Measurements from ENCODE around the gene CHI3L1.

The CHI3L1 gene

GRCh38 chr1:203204756-203205155, 18.3 kb upstream of the CHI3L1 start:
- H3K4me1 ChIP-seq (ENCODE audit: control insufficient read depth in 1 of 2, insufficient read depth in 2 of 2, low read length in 2 of 2) = peaks cover 4 to 6% of the 10 kb centered on the region in 2 donors

DNA sequence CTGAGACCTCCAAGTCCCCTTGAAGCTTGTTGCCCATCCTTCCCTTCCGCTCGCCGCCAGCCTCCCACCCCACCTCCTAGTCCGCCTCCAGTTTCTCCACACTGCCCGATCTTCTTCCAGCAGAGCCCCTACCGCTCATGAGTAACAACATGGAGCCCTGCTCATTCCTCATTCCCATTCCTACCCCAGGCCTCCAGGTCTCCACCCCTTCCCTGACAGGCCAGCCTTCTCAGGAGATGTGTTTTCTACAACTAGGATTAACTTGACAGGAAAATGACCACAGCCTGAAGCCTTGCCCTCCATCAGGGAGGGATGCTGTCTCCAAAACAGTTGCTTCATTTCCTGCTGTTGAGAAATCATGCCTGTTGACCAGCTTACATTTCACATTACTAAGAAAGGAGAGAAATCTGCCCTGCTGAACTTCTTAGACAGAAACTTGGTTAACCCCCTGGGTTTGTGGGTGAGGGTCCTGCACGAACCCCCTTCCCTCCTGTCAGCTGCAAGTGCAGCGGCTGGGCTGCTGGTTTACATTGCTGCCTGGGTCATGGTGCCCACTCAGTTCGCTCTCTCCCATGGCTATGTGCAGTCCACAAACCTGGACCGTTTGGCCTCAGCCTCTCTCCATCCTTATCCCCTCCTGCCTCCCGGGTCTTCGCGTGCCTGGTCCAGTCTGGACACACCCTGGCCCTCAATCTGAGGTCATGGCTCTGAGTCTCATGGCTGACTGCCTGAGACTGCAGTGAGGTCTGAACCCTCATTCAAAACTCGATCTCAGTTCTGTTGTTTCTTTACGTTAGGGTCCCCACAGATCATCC, 16.1 kb upstream of the CHI3L1 start:
- Histone ChIP-seq H3K4me3 (ENCODE audit: low read depth in 1 of 2, low read length in 2 of 2) (no peak overlapping the region), H3K36me3 (ENCODE audit: control insufficient read depth in 1 of 2, insufficient read depth in 2 of 2, low read length in 2 of 2) (no peaks in the 10 kb centered on the region), H3K4me1 (ENCODE audit: control insufficient read depth in 1 of 2, insufficient read depth in 2 of 2, low read length in 2 of 2) (peaks cover 6 to 7% of the 10 kb centered on the region in 2 donors), H3K9me3 (ENCODE audit: control insufficient read depth in 1 of 2, low read length in 2 of 2) (no peaks in the 10 kb centered on the region), H3K27me3 (ENCODE audit: low read depth, low read length) (no peaks in the 10 kb centered on the region), H3K27ac (ENCODE audit: low read length) (no peak overlapping the region)

More at GRCh38 chr1:203204756-203205155, 18.3 kb upstream of the CHI3L1 start:
- Histone ChIP-seq H3K27ac (ENCODE audit: low read length) (no peak overlapping the region), H3K4me3 (ENCODE audit: low read depth in 1 of 2, low read length in 2 of 2) (no peak overlapping the region), H3K36me3 (ENCODE audit: control insufficient read depth in 1 of 2, insufficient read depth in 2 of 2, low read length in 2 of 2) (no peaks in the 10 kb centered on the region), H3K27me3 (ENCODE audit: low read depth, low read length) (no peaks in the 10 kb centered on the region), H3K9me3 (ENCODE audit: control insufficient read depth in 1 of 2, low read length in 2 of 2) (no peaks in the 10 kb centered on the region)

DNA sequence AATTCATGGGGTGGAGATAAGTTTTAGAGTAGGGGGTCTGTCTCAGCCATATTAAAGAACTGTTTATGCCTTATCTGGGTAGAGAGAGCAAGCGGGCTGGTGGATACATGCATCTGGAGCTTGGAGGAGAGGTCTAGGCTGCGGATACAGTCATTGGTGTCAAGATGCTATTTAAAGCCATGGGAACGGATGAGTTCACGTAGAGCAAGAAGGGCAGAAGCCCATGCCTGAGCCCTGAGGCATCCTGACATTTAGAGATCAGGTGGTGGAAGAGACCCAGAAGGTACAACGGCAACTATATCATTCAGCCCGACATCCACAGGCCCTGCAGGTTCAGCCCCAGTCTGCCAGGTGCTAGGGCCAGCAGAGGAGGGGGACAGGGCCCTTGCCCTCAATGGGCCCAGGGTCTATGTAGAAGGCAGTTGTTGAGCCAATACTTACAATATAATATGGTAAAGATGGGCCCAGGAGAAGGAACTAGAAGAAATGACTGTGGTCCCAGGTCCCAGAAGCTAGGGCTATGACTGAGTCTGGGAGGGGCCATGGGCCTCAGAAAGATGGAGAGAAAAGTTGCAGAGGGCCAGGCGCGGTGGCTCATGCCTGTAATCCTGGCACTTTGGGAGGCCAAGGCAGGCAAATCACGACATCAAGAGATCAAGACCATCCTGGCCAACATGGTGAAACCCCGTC, 15.2 kb upstream of the CHI3L1 start:
- Histone ChIP-seq H3K27ac (ENCODE audit: low read length) (no peak overlapping the region), H3K9me3 (ENCODE audit: control insufficient read depth in 1 of 2, low read length in 2 of 2) (no peaks in the 10 kb centered on the region), H3K27me3 (ENCODE audit: low read depth, low read length) (no peaks in the 10 kb centered on the region), H3K36me3 (ENCODE audit: control insufficient read depth in 1 of 2, insufficient read depth in 2 of 2, low read length in 2 of 2) (no peaks in the 10 kb centered on the region), H3K4me3 (ENCODE audit: low read depth in 1 of 2, low read length in 2 of 2) (no peak overlapping the region), H3K4me1 (ENCODE audit: control insufficient read depth in 1 of 2, insufficient read depth in 2 of 2, low read length in 2 of 2) (peaks cover 6 to 7% of the 10 kb centered on the region in 2 donors)

DNA sequence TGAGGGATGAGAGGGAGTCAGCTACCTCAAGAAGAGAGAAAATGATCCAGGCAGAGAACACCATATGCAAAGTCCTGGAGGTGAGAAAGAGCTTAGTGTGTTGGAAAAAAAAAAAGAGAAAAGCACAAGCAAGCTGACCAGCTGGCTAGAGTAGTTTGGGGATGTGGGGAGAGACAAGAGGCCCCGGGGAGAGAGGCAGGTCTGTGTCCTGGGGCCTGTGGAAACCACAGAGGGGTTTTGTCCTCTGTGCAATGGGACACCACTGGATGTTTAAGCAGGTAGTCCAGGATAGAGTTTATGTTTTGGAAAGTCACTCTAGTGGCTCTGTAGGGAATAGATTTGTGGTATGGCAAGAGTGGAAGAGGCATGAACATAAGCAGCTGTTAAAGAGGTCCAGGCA, 14.4 kb upstream of the CHI3L1 start:
- H3K9me3 ChIP-seq (ENCODE audit: control insufficient read depth in 1 of 2, low read length in 2 of 2) = no peaks in the 10 kb centered on the region
- H3K27me3 ChIP-seq (ENCODE audit: low read depth, low read length) = no peaks in the 10 kb centered on the region
- no peak overlapping the region for H3K27ac ChIP-seq (ENCODE audit: low read length)
- no peak overlapping the region for H3K4me3 ChIP-seq (ENCODE audit: low read depth in 1 of 2, low read length in 2 of 2)
- no peaks in the 10 kb centered on the region for H3K36me3 ChIP-seq (ENCODE audit: control insufficient read depth in 1 of 2, insufficient read depth in 2 of 2, low read length in 2 of 2)
- H3K4me1 ChIP-seq (ENCODE audit: control insufficient read depth in 1 of 2, insufficient read depth in 2 of 2, low read length in 2 of 2) = peaks cover 6 to 7% of the 10 kb centered on the region in 2 donors

GRCh38 chr1:203199816-203200571, 13.5 kb upstream of the CHI3L1 start:
- H3K27me3 ChIP-seq (ENCODE audit: low read depth, low read length) = no peaks in the 10 kb centered on the region
- H3K9me3 ChIP-seq (ENCODE audit: control insufficient read depth in 1 of 2, low read length in 2 of 2) = no peaks in the 10 kb centered on the region
- H3K4me3 ChIP-seq (ENCODE audit: low read depth in 1 of 2, low read length in 2 of 2) = no peak overlapping the region
- no peak overlapping the region for H3K27ac ChIP-seq (ENCODE audit: low read length)
- H3K36me3 ChIP-seq (ENCODE audit: control insufficient read depth in 1 of 2, insufficient read depth in 2 of 2, low read length in 2 of 2) = no peaks in the 10 kb centered on the region
- H3K4me1 ChIP-seq (ENCODE audit: control insufficient read depth in 1 of 2, insufficient read depth in 2 of 2, low read length in 2 of 2) = peaks cover 6 to 7% of the 10 kb centered on the region in 2 donors

DNA sequence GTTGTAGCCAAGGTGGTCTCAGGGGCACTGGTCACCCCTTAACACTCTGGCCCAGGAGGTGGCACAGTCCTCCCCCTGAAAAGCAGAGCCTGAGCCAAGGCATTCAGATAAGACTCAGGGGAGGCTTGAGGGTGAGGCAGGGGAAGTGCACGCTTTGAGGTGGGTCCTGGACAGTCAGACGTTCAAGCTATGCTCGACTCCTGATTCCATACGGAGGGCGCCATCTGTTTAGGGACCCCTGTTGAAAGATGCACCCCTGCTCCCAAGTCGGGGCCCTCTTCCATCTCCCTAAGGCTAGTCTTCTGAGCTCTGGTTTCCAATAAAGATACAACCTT, 12.9 kb upstream of the CHI3L1 start:
- H3K27ac ChIP-seq (ENCODE audit: low read length) = peak overlapping the region; percentile 5
- no peaks in the 10 kb centered on the region for H3K9me3 ChIP-seq (ENCODE audit: control insufficient read depth in 1 of 2, low read length in 2 of 2)
- no peak overlapping the region for H3K4me3 ChIP-seq (ENCODE audit: low read depth in 1 of 2, low read length in 2 of 2)
- no peaks in the 10 kb centered on the region for H3K27me3 ChIP-seq (ENCODE audit: low read depth, low read length)
- peaks cover 6 to 7% of the 10 kb centered on the region in 2 donors for H3K4me1 ChIP-seq (ENCODE audit: control insufficient read depth in 1 of 2, insufficient read depth in 2 of 2, low read length in 2 of 2)
- no peaks in the 10 kb centered on the region for H3K36me3 ChIP-seq (ENCODE audit: control insufficient read depth in 1 of 2, insufficient read depth in 2 of 2, low read length in 2 of 2)

DNA sequence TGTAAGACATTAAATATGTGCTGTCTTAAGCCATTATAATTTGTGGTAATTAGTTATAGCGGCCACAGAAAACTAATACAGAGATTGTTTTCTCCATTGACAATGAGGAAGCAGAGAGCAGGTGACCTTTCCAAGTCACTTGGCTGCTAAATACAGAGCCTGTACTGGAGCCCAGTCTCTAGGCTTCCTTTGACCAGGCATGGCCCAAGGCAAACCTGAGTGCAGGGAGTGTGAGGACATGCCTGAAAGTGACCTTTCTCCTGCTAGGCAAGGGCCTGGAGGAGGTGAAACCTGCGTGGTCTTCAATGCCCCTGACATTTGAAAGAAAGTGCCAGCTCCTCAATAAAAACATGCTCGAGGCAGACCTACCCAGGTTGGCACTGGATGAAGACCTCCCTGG, 12.5 kb upstream of the CHI3L1 start:
- no peaks in the 10 kb centered on the region for H3K27me3 ChIP-seq (ENCODE audit: low read depth, low read length)
- peaks cover 6 to 7% of the 10 kb centered on the region in 2 donors for H3K4me1 ChIP-seq (ENCODE audit: control insufficient read depth in 1 of 2, insufficient read depth in 2 of 2, low read length in 2 of 2)
- H3K9me3 ChIP-seq (ENCODE audit: control insufficient read depth in 1 of 2, low read length in 2 of 2) = no peaks in the 10 kb centered on the region
- peak overlapping the region; percentile 5 for H3K27ac ChIP-seq (ENCODE audit: low read length)
- H3K4me3 ChIP-seq (ENCODE audit: low read depth in 1 of 2, low read length in 2 of 2) = no peak overlapping the region
- H3K36me3 ChIP-seq (ENCODE audit: control insufficient read depth in 1 of 2, insufficient read depth in 2 of 2, low read length in 2 of 2) = no peaks in the 10 kb centered on the region

DNA sequence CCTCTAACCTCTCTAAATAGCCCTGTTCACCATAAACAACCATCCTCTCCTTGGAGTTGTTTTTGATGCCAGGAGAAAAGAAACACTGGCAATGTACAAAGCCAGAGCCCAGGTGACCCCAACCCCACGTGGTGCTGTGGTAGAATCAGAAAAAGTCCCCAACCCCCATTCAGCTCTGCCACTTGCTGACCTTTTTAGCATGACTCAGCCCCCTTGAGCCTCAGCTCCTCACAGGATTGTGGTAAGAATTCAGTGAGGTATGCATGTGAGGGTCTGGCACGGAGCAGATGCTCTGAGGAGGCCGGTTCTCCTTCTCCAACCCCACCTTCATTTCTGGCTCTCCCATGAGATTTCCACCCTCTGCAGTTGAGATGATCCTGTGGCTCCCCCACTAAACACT, 11.1 kb upstream of the CHI3L1 start:
- H3K27me3 ChIP-seq (ENCODE audit: low read depth, low read length) = no peaks in the 10 kb centered on the region
- H3K27ac ChIP-seq (ENCODE audit: low read length) = no peak overlapping the region
- no peaks in the 10 kb centered on the region for H3K9me3 ChIP-seq (ENCODE audit: control insufficient read depth in 1 of 2, low read length in 2 of 2)
- H3K4me3 ChIP-seq (ENCODE audit: low read depth in 1 of 2, low read length in 2 of 2) = no peak overlapping the region
- H3K36me3 ChIP-seq (ENCODE audit: control insufficient read depth in 1 of 2, insufficient read depth in 2 of 2, low read length in 2 of 2) = no peaks in the 10 kb centered on the region
- peaks cover 6 to 7% of the 10 kb centered on the region in 2 donors for H3K4me1 ChIP-seq (ENCODE audit: control insufficient read depth in 1 of 2, insufficient read depth in 2 of 2, low read length in 2 of 2)

DNA sequence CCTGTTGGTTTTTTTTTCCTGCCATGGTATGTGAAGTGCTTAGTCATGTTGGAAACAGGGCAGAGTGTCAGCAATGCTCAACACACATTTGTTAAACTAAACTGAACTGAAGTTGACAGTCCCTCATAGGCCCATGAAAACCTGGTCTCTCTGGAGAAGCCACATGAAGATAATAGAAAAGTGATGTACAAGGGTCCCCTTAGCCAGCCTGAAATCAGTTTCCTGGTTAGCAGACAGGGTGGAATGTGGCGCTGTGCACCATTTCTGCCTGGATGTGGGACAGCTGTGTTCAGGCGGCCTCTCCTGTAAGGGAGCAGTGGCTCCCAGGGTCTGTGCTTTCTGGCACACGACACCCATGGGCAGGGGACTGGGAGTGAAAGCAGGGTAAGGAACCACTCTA, 9.9 kb upstream of the CHI3L1 start:
- Histone ChIP-seq H3K27me3 (ENCODE audit: low read depth, low read length) (no peaks in the 10 kb centered on the region), H3K9me3 (ENCODE audit: control insufficient read depth in 1 of 2, low read length in 2 of 2) (no peaks in the 10 kb centered on the region), H3K27ac (ENCODE audit: low read length) (no peak overlapping the region), H3K4me1 (ENCODE audit: control insufficient read depth in 1 of 2, insufficient read depth in 2 of 2, low read length in 2 of 2) (peaks cover 6 to 7% of the 10 kb centered on the region in 2 donors), H3K36me3 (ENCODE audit: control insufficient read depth in 1 of 2, insufficient read depth in 2 of 2, low read length in 2 of 2) (no peaks in the 10 kb centered on the region), H3K4me3 (ENCODE audit: low read depth in 1 of 2, low read length in 2 of 2) (no peak overlapping the region)

- Histone ChIP-seq H3K9me3 (ENCODE audit: control insufficient read depth in 1 of 2, low read length in 2 of 2) (no peaks in the 10 kb centered on the region), H3K27ac (ENCODE audit: low read length) (no peak overlapping the region), H3K27me3 (ENCODE audit: low read depth, low read length) (no peaks in the 10 kb centered on the region), H3K4me1 (ENCODE audit: control insufficient read depth in 1 of 2, insufficient read depth in 2 of 2, low read length in 2 of 2) (peaks cover 0 to 10% of the 10 kb centered on the region in 2 donors), H3K4me3 (ENCODE audit: low read depth in 1 of 2, low read length in 2 of 2) (no peak overlapping the region), H3K36me3 (ENCODE audit: control insufficient read depth in 1 of 2, insufficient read depth in 2 of 2, low read length in 2 of 2) (no peaks in the 10 kb centered on the region)
These were observed 4.4 kb upstream of the CHI3L1 start for GRCh38 chr1:203190949-203191348.

DNA sequence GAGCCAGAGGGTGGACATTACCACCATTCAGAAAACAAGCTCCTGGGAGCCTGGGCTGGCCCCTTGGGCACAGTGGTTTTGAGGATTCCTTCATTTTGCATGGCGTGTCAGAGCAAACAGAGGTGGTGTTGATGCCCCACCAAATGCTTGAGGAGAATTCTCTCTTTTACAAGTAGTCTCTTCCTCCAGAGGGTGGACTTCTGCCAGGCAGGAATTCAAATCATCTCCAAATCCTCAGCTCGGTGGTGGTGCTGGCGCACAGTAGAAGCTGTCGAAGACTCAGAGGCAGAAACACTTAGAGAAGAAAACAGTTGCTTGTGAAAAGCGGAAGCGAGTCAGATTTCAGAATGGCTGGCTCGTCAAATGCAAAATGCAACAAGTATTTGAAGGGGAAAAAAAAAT, 3.4 kb upstream of the CHI3L1 start:
- Histone ChIP-seq H3K4me1 (ENCODE audit: control insufficient read depth in 1 of 2, insufficient read depth in 2 of 2, low read length in 2 of 2) (peaks cover 0 to 10% of the 10 kb centered on the region in 2 donors), H3K9me3 (ENCODE audit: control insufficient read depth in 1 of 2, low read length in 2 of 2) (no peaks in the 10 kb centered on the region), H3K4me3 (ENCODE audit: low read depth in 1 of 2, low read length in 2 of 2) (no peak overlapping the region), H3K36me3 (ENCODE audit: control insufficient read depth in 1 of 2, insufficient read depth in 2 of 2, low read length in 2 of 2) (no peaks in the 10 kb centered on the region), H3K27me3 (ENCODE audit: low read depth, low read length) (no peaks in the 10 kb centered on the region), H3K27ac (ENCODE audit: low read length) (no peak overlapping the region)

Measured in muscle layer of duodenum (tissue), 2 donors.